Measurements from ENCODE around the gene CALML6. TPM values are rescaled to one million over a fixed set of nuclear protein-coding genes. Genes with fewer than 3 reads are reported as not detected.

The CALML6 gene
- total RNA-seq, 4 donors from 2014 or later: 0.42 to 0.78 TPM; not detected in 2

- 80 to 81% methylated on average over 8 to 10 of the region's 14 CpGs for WGBS, 2 donors
- TF ChIP-seq CTCF (IDR thresholded peaks at IDR 0.05): no peak
- TF ChIP-seq EP300 (IDR thresholded peaks at IDR 0.05): no peak
- no peak for TF ChIP-seq POLR2A (IDR thresholded peaks at IDR 0.05)
- H3K27me3 ChIP-seq: peaks cover 0 to 8% of the 10 kb centered on the region in 2 donors
- H3K9me3 ChIP-seq: no peaks in the 10 kb centered on the region
- no peak overlapping the region for H3K4me3 ChIP-seq
- DNase-seq (ENCODE audit: low spot score in 2 of 2): no peak
- peaks cover 0 to 4% (median 1%) of the 10 kb centered on the region in 4 donors for H3K4me1 ChIP-seq
- H3K36me3 ChIP-seq: no peaks in the 10 kb centered on the region
- no peak overlapping the region for H3K27ac ChIP-seq
These were observed 14.0 kb upstream of the CALML6 start for GRCh38 chr1:1900883-1901640.

GRCh38 chr1:1901641-1902294 is 13.3 kb upstream of the CALML6 start:
- peaks cover 0 to 4% of the 10 kb centered on the region in 2 donors for H3K27me3 ChIP-seq
- 72 to 87% methylated on average over 8 to 10 of the region's 13 CpGs for WGBS, 2 donors

GRCh38 chr1:1903224-1903623 is 11.8 kb upstream of the CALML6 start:
- Histone ChIP-seq H3K4me1 (peaks cover 0 to 26% (median 10%) of the 10 kb centered on the region in 4 donors), H3K36me3 (no peaks in the 10 kb centered on the region), H3K4me3 (no peak overlapping the region), H3K27me3 (peaks cover 0 to 4% of the 10 kb centered on the region in 2 donors), H3K27ac (no peak overlapping the region), H3K9me3 (no peaks in the 10 kb centered on the region)
- TF ChIP-seq POLR2A (IDR thresholded peaks at IDR 0.05) (no peak), CTCF (IDR thresholded peaks at IDR 0.05) (no peak), EP300 (IDR thresholded peaks at IDR 0.05) (no peak)
- DNase-seq (ENCODE audit: low spot score in 2 of 2): no peak
- WGBS, 2 donors: 91 to 99% methylated on average over 12 of the region's 12 CpGs

More at GRCh38 chr1:1901641-1902294, 13.3 kb upstream of the CALML6 start:
- Histone ChIP-seq H3K9me3 (no peaks in the 10 kb centered on the region), H3K27ac (no peak overlapping the region), H3K36me3 (no peaks in the 10 kb centered on the region), H3K4me1 (peaks cover 0 to 11% (median 2%) of the 10 kb centered on the region in 4 donors), H3K4me3 (no peak overlapping the region)
- TF ChIP-seq EP300 (IDR thresholded peaks at IDR 0.05): no peak
- TF ChIP-seq CTCF (IDR thresholded peaks at IDR 0.05): no peak
- no peak for TF ChIP-seq POLR2A (IDR thresholded peaks at IDR 0.05)
- no peak for DNase-seq (ENCODE audit: low spot score in 2 of 2)

GRCh38 chr1:1906185-1907097 is 8.6 kb upstream of the CALML6 start:
- TF ChIP-seq POLR2A (IDR thresholded peaks at IDR 0.05) (peak in 1 of 2 donors; percentile 15), EP300 (IDR thresholded peaks at IDR 0.05) (peak in 1 of 2 donors; percentile 64), CTCF (IDR thresholded peaks at IDR 0.05) (peak; percentile 78 to 91 (median 90))
- H3K9me3 ChIP-seq: no peaks in the 10 kb centered on the region
- H3K27me3 ChIP-seq: no peaks in the 10 kb centered on the region
- no peak overlapping the region for H3K4me3 ChIP-seq
- peak; percentile 69 to 82 for DNase-seq (ENCODE audit: low spot score in 2 of 2)
- WGBS, 2 donors: 9 to 19% methylated on average over 13 to 15 of the region's 15 CpGs
- H3K27ac ChIP-seq: peak overlapping the region in 2 of 4 donors; percentile 18 to 40
- H3K4me1 ChIP-seq: peaks cover 0 to 38% (median 17%) of the 10 kb centered on the region in 4 donors
- H3K36me3 ChIP-seq: no peaks in the 10 kb centered on the region

All from tibial nerve (tissue), 4 donors.